Osteocyte (in vitro differentiated cells): ENCODE data around the gene SNX24. TPM values are rescaled to one million over a fixed set of nuclear protein-coding genes. Genes with fewer than 3 reads are reported as not detected.

ENCODE experiments used
- DNase-seq: peaks from one replicate; pipeline ENCODE4 v3.0.0; 2021; ENCODE audit warnings: mixed read lengths; ENCODE audit not compliant: unreplicated experiment; ENCODE audit errors: extremely low spot score
- H3K27ac Mint-ChIP-seq: one replicate; pipeline ENCODE4 v1.8.0; 2021; ENCODE audit warnings: mild to moderate bottlenecking, mixed read lengths; ENCODE audit not compliant: unreplicated experiment
- H3K27me3 Mint-ChIP-seq: one replicate; pipeline ENCODE4 v1.8.0; 2021; ENCODE audit warnings: mixed read lengths; ENCODE audit not compliant: unreplicated experiment
- H3K36me3 Mint-ChIP-seq: one replicate; pipeline ENCODE4 v1.8.0; 2021; ENCODE audit warnings: mixed read lengths; ENCODE audit not compliant: unreplicated experiment
- H3K4me1 Mint-ChIP-seq: one replicate; pipeline ENCODE4 v1.8.0; 2021; ENCODE audit warnings: mixed read lengths; ENCODE audit not compliant: unreplicated experiment
- H3K4me3 Mint-ChIP-seq: one replicate; pipeline ENCODE4 v1.8.0; 2021; ENCODE audit warnings: mild to moderate bottlenecking, moderate library complexity, mixed read lengths; ENCODE audit not compliant: unreplicated experiment
- H3K9me3 Mint-ChIP-seq: one replicate; pipeline ENCODE4 v1.8.0; 2021; ENCODE audit warnings: mixed read lengths; ENCODE audit not compliant: unreplicated experiment
- CTCF ChIP-seq: fragments of 200-600 bp; sonication (generic); IDR thresholded peaks from 2 replicates; pipeline ENCODE4 v1.5.0; 2021; ENCODE audit warnings: antibody characterized with exemption, mild to moderate bottlenecking, moderate library complexity
- total RNA-seq: library from RNA; stranded (reverse); gene quantifications from 2 replicates; pipeline ENCODE4 v1.2.1, GENCODE V29; 2021

SNX24 gene
- total RNA-seq, 1 donor from 2014 or later: 7.0 TPM

- TF ChIP-seq CTCF: no peak
- no peaks in the 10 kb centered on the region for H3K9me3 Mint-ChIP-seq
- H3K27ac Mint-ChIP-seq: no peak overlapping the region
- H3K36me3 Mint-ChIP-seq: no peaks in the 10 kb centered on the region
- no peak for DNase-seq
- no peaks in the 10 kb centered on the region for H3K27me3 Mint-ChIP-seq
- H3K4me3 Mint-ChIP-seq: no peak overlapping the region
- H3K4me1 Mint-ChIP-seq: peaks cover 2% of the 10 kb centered on the region
These were observed 49.7 kb downstream of the SNX24 start for GRCh38 chr5:122895141-122895540.

GRCh38 chr5:122896598-122897282 is 51.3 kb downstream of the SNX24 start:
- Mint-ChIP-seq H3K27me3 (no peaks in the 10 kb centered on the region), H3K4me3 (no peak overlapping the region), H3K9me3 (no peaks in the 10 kb centered on the region), H3K4me1 (no peaks in the 10 kb centered on the region), H3K27ac (no peak overlapping the region), H3K36me3 (no peaks in the 10 kb centered on the region)
- DNase-seq: no peak
- TF ChIP-seq CTCF: peak; percentile 76

GRCh38 chr5:122897283-122897602 is 51.8 kb downstream of the SNX24 start:
- Mint-ChIP-seq H3K27me3 (no peaks in the 10 kb centered on the region), H3K9me3 (no peaks in the 10 kb centered on the region), H3K4me1 (no peaks in the 10 kb centered on the region), H3K4me3 (no peak overlapping the region), H3K36me3 (no peaks in the 10 kb centered on the region), H3K27ac (no peak overlapping the region)
- TF ChIP-seq CTCF: no peak
- no peak for DNase-seq

GRCh38 chr5:122901346-122901745 is 55.9 kb downstream of the SNX24 start:
- H3K4me3 Mint-ChIP-seq: no peak overlapping the region
- no peak overlapping the region for H3K27ac Mint-ChIP-seq
- no peaks in the 10 kb centered on the region for H3K4me1 Mint-ChIP-seq
- no peaks in the 10 kb centered on the region for H3K9me3 Mint-ChIP-seq
- no peaks in the 10 kb centered on the region for H3K36me3 Mint-ChIP-seq
- no peak for DNase-seq
- TF ChIP-seq CTCF: no peak
- no peaks in the 10 kb centered on the region for H3K27me3 Mint-ChIP-seq

- Mint-ChIP-seq H3K27ac (no peak overlapping the region), H3K36me3 (no peaks in the 10 kb centered on the region), H3K4me1 (peaks cover 8% of the 10 kb centered on the region), H3K9me3 (no peaks in the 10 kb centered on the region), H3K27me3 (no peaks in the 10 kb centered on the region), H3K4me3 (no peak overlapping the region)
- no peak for TF ChIP-seq CTCF
- no peak for DNase-seq
These were observed 56.9 kb downstream of the SNX24 start for GRCh38 chr5:122902263-122902662.
